GM21526 (cell line): ENCODE measurements around the gene FBXO11.
"Not testable (repeated sequence)": the region's sequence is repeated elsewhere in the genome, so short reads cannot be mapped to it uniquely, and the experiment has no call there.

Source experiments
- ATAC-seq: cut with Tn5 transposase; IDR thresholded peaks from one replicate; pipeline ENCODE4 v1.9.1; 2021; ENCODE audit warnings: moderate library complexity; ENCODE audit not compliant: unreplicated experiment, low FRiP score

The FBXO11 gene

GRCh38 chr2:47906157-47907038 lies at the start of gene FBXO11:
Gene FBXO11 (minus strand): TSS chr2:47906498. CDS start chr2:47905720, 778 bp downstream.
- ATAC-seq: peak; percentile 85

- ATAC-seq: no peak
Observed at GRCh38 chr2:47950340-47951301, 44.3 kb upstream of the FBXO11 start.

- ATAC-seq: no peak
Observed at GRCh38 chr2:47946593-47946992, 40.3 kb upstream of the FBXO11 start.

GRCh38 chr2:47945046-47945781 lies 38.9 kb upstream of the FBXO11 start:
- ATAC-seq: no peak

- ATAC-seq: no peak
Observed at GRCh38 chr2:47941936-47942335, 35.6 kb upstream of the FBXO11 start.

GRCh38 chr2:47937677-47938076 lies 31.4 kb upstream of the FBXO11 start:
- no peak for ATAC-seq

- ATAC-seq: no peak
Observed at GRCh38 chr2:47935071-47935470, 28.8 kb upstream of the FBXO11 start.

GRCh38 chr2:47918043-47918442 lies 11.7 kb upstream of the FBXO11 start:
- ATAC-seq: no peak

- ATAC-seq: no peak
Observed at GRCh38 chr2:47917276-47917961, 11.1 kb upstream of the FBXO11 start.

- ATAC-seq: no peak
Observed at GRCh38 chr2:47916412-47916811, 10.1 kb upstream of the FBXO11 start.

GRCh38 chr2:47910662-47911061 lies 4.4 kb upstream of the FBXO11 start:
- not testable (repeated sequence) for ATAC-seq

- ATAC-seq: no peak
Observed at GRCh38 chr2:47908682-47909081, 2.4 kb upstream of the FBXO11 start.

GRCh38 chr2:47907039-47907781 lies 912 bp upstream of the FBXO11 start:
- no peak for ATAC-seq

- ATAC-seq: no peak
Observed at GRCh38 chr2:47905386-47906156, 727 bp downstream of the FBXO11 start.

- ATAC-seq: no peak
Observed at GRCh38 chr2:47903781-47904490, 2.4 kb downstream of the FBXO11 start.

- ATAC-seq: not testable (repeated sequence)
Observed at GRCh38 chr2:47901892-47902291, 4.4 kb downstream of the FBXO11 start.

- ATAC-seq: no peak
Observed at GRCh38 chr2:47900857-47901256, 5.4 kb downstream of the FBXO11 start.
